ENCODE measurements around the gene SH3YL1.

Gene SH3YL1

GRCh38 chr2:255195-255594, 8.6 kb downstream of the SH3YL1 start:
- DNase-seq = no peak

GRCh38 chr2:254241-254640, 9.6 kb downstream of the SH3YL1 start:
- DNase-seq = no peak

- DNase-seq = no peak
These were observed 10.6 kb downstream of the SH3YL1 start for GRCh38 chr2:253202-253638.

- no peak for DNase-seq
These were observed 11.7 kb downstream of the SH3YL1 start for GRCh38 chr2:252001-252602.

DNA sequence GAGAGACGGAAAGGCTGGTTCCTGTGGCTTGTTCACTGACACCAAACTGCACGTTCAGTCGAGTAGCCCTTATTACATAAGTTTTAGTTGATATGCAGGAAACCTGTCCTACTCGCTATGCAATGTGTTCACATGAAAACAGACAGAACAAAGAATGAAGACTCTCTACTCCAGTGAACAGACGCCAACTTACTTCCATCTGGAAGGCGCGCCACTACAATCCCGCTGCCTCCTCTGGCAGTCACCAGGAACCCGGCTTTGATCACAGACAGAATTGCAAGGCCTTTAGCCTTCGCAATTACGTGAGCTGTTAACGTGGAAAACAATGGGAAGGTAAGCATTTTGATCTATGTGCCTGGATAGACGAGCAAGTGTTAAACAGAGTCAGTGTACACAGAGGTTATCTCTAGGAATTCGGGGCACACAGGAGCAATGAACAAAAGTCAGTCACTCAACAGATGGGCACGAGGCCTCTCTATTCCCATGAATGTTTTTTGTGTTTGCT, 14.2 kb downstream of the SH3YL1 start:
- DNase-seq = no peak

GRCh38 chr2:248724-249123, 15.1 kb downstream of the SH3YL1 start:
- DNase-seq = no peak

GRCh38 chr2:246489-247144, 17.2 kb downstream of the SH3YL1 start:
- peak; percentile 50 for DNase-seq

GRCh38 chr2:244547-244946, 19.3 kb downstream of the SH3YL1 start:
- DNase-seq = no peak

GRCh38 chr2:238869-239268, 25.0 kb downstream of the SH3YL1 start:
- DNase-seq = no peak

DNA sequence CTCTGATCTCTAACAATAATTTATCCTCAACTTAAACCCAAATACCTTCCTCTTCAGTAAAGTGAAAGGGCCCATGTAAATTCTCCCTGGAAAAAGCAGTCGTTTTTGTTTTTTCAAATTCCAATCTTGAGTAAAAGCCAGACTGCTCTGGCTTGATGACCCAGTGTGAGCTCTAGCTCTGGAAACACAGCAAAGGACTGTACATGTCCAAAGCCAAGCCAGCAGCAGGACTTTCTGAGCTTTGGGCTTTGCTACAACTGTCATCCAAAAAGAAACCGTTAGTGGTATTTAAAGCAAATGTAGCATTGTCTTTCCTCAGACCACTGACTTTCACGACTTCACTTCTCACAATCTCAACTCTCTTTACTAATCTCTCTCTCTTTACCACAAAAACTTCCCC, 25.4 kb downstream of the SH3YL1 start:
- DNase-seq = no peak

- no peak for DNase-seq
These were observed 26.0 kb downstream of the SH3YL1 start for GRCh38 chr2:237878-238277.

DNA sequence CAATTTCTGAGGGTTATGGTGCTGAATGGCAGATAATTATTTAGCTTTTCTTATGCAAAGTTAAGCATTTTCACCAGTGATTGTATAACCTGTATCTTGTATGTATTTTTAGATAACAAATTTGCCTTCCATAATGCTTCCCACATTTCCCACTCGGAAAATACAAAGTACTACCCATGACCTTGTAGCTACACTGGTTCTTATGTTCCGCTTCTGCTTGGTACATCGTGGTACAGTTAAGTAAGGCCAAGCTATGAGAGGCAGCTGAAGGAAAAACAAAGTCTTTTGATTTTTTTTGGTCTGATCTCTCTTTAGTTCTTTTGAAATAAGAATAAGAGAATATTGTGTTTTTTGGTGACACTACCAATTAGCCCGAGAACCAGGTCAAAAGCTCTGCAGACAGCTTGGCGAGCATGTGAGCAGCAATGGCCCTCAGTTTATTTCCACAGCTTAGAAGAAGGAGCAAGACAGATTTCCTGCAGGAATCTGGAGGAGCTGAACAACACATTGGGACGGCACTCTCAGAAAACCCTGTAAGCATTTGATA, 26.8 kb downstream of the SH3YL1 start:
- no peak for DNase-seq

DNA sequence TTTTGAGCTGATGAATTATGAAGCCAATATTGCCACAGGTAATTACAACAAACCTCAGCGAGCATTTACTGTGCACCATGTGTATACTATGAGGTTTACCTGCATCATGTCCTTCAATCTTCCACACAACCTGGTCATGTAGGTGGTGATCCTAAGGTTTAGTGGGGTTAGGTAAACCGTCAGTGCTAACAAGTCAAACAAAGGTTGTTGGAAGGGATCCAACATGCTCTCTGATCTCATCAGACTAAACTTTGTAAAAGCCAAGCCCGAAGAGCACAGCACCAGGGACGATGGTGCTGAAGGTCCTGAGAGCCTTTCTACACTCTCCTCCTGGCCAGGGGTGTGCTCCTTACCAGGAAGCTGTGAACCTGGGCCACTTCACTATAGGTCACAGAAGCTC, 29.4 kb downstream of the SH3YL1 start:
- no peak for DNase-seq

DNA sequence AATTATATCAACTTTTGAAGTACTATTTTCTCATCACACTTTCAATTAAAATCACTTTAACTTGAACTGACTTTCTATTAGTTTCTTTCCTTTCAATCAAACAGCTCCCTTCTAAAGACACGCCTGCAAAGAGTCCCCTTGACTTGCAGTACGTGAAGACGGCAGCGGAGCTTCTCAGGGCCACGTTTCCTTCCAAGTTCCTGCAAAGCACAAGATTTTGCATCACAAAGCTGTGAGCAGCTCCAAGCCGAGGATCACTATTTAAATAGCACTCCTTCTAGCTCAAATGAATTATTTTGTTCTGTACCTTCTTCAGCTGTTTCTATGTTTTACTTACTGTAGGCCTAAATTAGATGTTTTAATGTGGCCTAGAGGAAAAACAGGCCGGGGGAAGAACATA, 30.8 kb downstream of the SH3YL1 start:
- DNase-seq = no peak

DNA sequence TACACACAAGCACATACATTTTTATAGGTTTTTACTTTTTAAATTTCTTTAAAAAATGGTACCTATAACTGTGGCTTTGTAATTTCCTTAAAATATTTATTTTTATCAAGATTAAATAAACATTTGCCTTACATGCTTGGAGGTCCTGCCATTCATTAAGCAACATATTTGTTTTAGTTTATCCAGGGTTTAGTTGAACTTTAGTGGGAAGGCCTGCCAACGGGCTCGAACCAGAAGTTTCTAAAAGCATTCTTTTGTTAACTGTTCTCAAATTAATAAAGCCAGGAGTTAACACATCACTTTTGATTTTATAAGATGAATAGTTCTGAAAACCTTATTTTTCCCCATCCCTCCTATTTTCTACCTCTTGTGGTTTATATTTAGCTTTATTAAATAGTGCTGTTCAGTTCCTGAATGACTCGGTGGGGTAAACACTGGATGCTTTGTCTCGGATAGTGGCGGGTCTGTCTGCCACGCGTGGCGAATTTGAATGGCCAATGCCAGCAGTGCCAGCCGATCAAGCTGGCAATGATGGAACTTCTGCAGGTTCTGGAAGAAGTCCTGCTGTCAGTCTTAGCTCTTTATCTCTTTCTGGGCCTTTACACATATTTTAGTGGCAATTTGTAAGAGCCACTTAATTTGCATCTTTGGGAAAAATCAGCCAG, 32.2 kb downstream of the SH3YL1 start:
- DNase-seq = no peak

DNA sequence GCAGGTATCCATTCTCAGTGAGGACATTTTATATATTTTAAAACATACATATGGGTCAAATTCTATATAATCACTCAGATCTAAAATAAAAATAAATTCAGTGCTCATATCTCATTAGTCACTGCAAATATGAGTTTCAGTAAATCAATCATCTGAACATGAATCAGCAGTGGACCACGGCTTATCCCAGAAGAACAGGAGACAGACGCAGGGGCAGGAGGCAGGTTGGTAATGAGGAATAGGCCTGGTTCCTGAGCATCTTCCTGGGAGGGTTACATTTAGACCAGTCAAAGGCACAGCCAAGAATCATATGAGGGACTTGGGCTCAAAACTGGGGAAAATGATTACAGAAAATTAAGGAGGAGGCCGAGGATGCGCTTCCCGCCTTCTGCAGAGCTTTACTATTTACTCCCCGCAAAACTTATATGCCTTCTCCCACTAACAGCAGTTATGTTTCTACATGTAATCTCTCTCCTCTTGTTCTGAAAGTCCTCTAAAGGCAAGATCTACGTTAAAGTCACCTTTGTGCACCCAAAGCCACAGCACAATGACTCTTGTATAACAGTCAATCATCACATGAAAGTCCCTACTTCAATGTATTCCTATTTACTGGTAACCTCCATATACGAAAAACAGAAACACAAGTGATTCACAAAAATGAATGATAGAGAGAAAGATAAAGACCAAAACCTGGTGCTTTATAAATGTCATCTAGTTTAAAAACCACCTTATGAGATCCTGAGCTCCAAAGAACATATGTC, 35.1 kb downstream of the SH3YL1 start:
- no peak for DNase-seq

- no peak for DNase-seq
These were observed 35.7 kb downstream of the SH3YL1 start for GRCh38 chr2:228115-228514.

- no peak for DNase-seq
These were observed 39.7 kb downstream of the SH3YL1 start for GRCh38 chr2:223971-224760.

DNA sequence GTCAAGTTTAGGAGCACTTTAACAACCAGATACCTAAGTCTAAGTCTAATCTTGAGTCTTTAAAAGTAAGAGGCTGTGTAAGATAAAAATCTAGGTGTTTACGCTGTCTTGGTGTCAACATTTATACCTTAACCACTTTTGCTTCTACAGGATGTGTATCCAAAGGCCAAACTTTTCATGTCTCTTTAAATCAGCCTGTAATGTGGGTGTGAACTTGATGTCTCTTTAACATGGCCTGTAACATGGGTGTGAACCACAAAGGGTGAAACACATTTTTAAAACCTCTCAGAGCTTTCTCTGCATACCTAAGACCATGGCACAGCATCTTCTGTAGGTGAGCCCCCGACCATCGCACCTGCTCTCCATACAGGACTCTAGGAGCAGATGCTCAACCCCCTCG, 40.4 kb downstream of the SH3YL1 start:
- DNase-seq = no peak

GRCh38 chr2:216068-216467, 47.8 kb downstream of the SH3YL1 start:
- no peak for DNase-seq

GRCh38 chr2:213932-214693, 49.7 kb downstream of the SH3YL1 start:
- DNase-seq = no peak
